Activated CD4-positive, alpha-beta T cell treated with anti-CD3 and anti-CD28 coated beads, Interleukin-2, amount 10 ng/mL, durations not matched to agents 24 days and 14 days (primary cell): ENCODE results near the gene SH2D3C. TPM values are rescaled to one million over a fixed set of nuclear protein-coding genes. Genes with fewer than 3 reads are reported as not detected.
A peak's percentile ranks its signal among the peaks of the same experiment; 100 is the strongest.

ENCODE experiments used
- DNase-seq: peaks from one replicate; pipeline ENCODE4 v3.0.0; 2022
- H3K27ac Mint-ChIP-seq: one replicate; pipeline ENCODE4 v1.8.0; 2022; ENCODE audit warnings: mild to moderate bottlenecking, mixed read lengths
- H3K27me3 Mint-ChIP-seq: one replicate; pipeline ENCODE4 v1.8.0; 2022; ENCODE audit warnings: mixed read lengths
- H3K36me3 Mint-ChIP-seq: one replicate; pipeline ENCODE4 v1.8.0; 2022; ENCODE audit warnings: low read depth, mild to moderate bottlenecking, mixed read lengths
- H3K4me1 Mint-ChIP-seq: one replicate; pipeline ENCODE4 v1.8.0; 2021; ENCODE audit warnings: mixed read lengths
- H3K4me3 Mint-ChIP-seq: one replicate; pipeline ENCODE4 v1.8.0; 2022; ENCODE audit warnings: mild to moderate bottlenecking, moderate library complexity, mixed read lengths
- H3K9me3 Mint-ChIP-seq: one replicate; pipeline ENCODE4 v1.8.0; 2021; ENCODE audit warnings: mixed read lengths
- intact Hi-C: fragments of 100-400 bp; cut with micrococcal nuclease; formaldehyde crosslinking; loops from one replicate; pipeline ENCODE4 v1.15.1; 2023
- total RNA-seq: library from RNA; stranded (reverse); gene quantifications from 2 replicates; pipeline ENCODE4 v1.2.3, GENCODE V29; 2022

Gene SH2D3C
- total RNA-seq, 1 donor from 2014 or later = 22.2 TPM

DNA sequence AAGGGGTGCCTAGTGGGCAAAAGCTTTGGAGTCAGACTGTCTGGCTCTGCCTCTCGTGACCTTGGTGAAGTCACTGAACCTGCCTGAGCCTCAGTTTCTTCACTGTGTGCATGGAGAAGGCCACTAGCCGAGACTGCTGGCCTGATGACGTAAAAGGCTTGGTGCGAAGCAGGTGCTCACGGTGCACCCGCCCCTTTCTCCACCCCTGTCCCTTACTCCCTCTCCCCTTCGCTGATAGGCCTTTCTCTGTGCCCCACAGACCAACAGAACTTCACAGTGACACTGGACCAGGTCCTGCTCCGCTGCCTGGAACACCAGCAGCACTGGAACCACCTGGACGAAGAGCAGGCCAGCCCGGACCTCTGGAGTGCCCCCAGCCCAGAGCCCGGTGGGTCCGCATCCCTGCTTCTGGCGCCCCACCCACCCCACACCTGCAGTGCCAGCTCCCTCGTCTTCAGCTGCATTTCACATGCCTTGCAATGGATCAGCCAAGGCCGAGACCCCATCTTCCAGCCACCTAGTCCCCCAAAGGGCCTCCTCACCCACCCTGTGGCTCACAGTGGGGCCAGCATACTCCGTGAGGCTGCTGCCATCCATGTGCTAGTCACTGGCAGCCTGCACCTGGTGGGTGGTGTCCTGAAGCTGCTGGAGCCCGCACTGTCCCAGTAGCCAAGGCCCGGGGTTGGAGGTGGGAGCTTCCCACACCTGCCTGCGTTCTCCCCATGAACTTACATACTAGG is 34.6 kb upstream of the SH2D3C start:
- Mint-ChIP-seq H3K27ac (no peak overlapping the region), H3K9me3 (no peaks in the 10 kb centered on the region), H3K4me3 (no peak overlapping the region), H3K4me1 (no peaks in the 10 kb centered on the region), H3K36me3 (peaks cover 40% of the 10 kb centered on the region), H3K27me3 (no peaks in the 10 kb centered on the region)
- intact Hi-C loops = no loop called here
- no peak for DNase-seq

DNA sequence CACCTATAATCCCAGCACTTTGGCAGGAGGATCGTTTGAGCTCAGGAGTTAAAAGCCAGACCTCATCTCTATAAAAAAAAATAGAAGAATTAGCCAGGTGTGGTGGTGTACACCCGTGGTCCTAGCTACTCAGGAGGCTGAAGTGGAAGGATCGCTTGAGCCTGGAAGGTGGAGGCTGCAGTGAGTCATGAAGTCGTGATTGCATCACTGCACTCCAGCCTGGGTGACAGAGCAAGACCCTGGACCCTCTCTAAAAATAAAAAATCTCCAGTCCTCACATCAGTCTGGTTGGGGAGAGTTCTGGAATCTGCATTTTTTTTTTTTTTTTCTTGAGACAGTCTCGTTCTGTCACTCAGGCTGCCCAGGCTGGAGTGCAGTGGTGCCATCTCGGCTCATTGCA is 33.5 kb upstream of the SH2D3C start:
- Mint-ChIP-seq H3K36me3 (peaks cover 45% of the 10 kb centered on the region), H3K9me3 (no peaks in the 10 kb centered on the region), H3K4me1 (peaks cover 1% of the 10 kb centered on the region), H3K4me3 (no peak overlapping the region), H3K27ac (no peak overlapping the region), H3K27me3 (no peaks in the 10 kb centered on the region)
- no peak for DNase-seq
- intact Hi-C loops = no loop called here

DNA sequence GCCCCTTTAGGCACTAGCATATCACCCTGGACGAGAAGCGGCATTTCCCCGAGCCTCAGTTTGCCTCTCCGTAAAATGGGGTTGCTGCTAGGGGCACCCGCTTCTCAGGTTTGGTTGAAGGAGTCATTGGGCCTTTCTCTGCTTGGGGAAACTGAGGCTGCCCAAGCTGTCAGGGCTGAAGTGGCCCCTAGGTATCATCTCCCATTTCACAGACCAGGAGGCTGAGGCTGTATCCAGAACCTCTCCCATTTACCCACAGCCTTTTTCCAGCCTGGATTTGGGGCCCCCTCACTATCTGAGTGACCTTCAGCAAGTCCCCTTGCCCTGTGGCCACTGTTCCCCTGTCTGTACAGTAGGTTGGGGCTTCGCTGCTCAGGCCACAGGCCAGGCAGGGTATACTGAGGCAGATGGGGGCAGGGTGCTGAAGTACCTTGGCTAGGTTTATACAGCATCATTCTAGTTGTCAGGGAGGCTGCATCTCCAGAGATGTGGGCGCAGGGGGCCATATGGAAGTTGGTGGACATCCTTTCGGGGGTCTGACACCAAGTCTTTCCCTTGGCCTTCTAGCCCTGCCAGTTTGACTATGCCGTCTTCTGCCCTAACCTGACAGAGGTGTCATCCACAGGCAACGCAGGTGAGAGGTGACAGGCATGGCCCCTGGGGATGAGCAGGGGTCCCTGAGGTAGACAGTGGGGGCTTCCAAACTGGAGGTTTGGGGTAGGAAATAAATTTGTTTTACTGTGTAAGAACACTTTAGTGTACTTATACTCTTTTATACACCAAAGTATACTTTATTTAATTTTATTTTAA is 32.1 kb upstream of the SH2D3C start:
- no peaks in the 10 kb centered on the region for H3K9me3 Mint-ChIP-seq
- H3K27me3 Mint-ChIP-seq = no peaks in the 10 kb centered on the region
- H3K4me1 Mint-ChIP-seq = peaks cover 1% of the 10 kb centered on the region
- H3K27ac Mint-ChIP-seq = no peak overlapping the region
- intact Hi-C loops = no loop called here
- peaks cover 54% of the 10 kb centered on the region for H3K36me3 Mint-ChIP-seq
- no peak for DNase-seq
- H3K4me3 Mint-ChIP-seq = no peak overlapping the region

DNA sequence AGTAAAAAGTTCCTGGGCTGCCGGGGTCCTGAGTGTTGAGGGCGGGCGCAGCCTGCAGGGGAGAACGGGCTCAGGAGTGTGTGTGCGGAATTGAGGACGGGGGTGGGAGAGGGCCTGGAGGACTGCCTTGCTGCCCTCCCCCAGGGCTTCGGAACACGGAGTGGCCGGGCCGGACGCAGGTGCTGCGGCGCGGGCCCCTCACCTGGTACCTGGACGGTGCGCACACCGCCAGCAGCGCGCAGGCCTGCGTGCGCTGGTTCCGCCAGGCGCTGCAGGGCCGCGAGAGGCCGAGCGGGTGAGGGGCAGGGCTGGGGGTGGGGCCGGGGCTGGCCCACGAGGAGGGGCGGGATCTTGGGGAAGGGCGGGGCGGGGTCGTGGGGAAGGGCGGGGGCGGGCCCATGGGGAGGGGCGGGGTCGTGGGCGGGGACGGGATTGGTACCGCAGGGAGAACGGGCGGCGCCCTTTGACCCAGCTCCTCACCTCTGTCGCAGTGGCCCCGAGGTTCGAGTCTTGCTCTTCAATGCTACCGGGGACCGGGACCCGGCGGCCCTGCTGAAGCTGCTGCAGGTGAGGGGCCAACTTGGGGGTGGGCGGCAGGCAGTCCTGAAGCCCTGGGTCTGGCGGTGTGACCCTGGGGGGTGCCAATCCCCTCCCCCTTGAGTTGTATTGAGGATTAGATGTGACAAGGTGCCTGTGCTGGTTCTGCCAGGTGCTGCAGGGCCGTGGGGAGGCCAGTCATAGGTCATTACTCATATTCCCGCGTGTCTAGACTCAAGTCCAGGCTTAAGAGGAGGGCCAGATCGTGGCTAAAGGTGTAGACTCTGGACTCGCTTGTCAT is 31.3 kb upstream of the SH2D3C start:
- Mint-ChIP-seq H3K27ac (no peak overlapping the region), H3K27me3 (no peaks in the 10 kb centered on the region)
- intact Hi-C loops = no loop called here

DNA sequence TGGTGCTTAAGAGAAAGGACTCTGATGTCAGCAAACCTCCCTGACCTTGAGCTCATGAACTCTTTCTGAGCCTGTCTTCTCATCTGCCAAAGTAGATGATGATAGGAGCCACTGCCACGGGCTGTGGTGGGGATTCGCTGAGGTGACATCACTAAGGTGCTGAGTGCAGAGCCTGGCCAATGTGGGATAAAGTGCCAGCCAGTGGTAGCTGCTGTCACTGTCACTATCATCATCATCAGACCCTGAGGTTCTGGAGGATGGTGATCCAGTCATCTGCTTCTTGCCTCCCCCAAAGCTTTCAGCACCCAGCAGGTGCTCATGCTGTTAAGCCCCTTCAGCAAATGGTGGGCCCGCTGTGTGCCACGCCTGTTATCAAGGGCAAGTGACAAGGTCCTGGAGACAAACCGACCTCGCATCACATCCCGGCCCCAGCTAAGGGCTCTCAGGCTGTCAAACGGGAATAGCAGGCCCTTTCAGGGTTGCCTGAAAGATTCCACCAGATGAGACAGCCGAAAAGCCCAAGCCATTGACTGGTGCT is 30.6 kb upstream of the SH2D3C start:
- no peak overlapping the region for H3K27ac Mint-ChIP-seq
- H3K36me3 Mint-ChIP-seq = peaks cover 51% of the 10 kb centered on the region
- H3K4me1 Mint-ChIP-seq = peaks cover 7% of the 10 kb centered on the region
- H3K27me3 Mint-ChIP-seq = no peaks in the 10 kb centered on the region
- intact Hi-C loops = no loop called here
- no peaks in the 10 kb centered on the region for H3K9me3 Mint-ChIP-seq
- H3K4me3 Mint-ChIP-seq = no peak overlapping the region
- DNase-seq = no peak

More for the DNA sequence above, 31.3 kb upstream of the SH2D3C start:
- Mint-ChIP-seq H3K4me3 (no peak overlapping the region), H3K36me3 (peaks cover 53% of the 10 kb centered on the region), H3K9me3 (no peaks in the 10 kb centered on the region), H3K4me1 (peaks cover 4% of the 10 kb centered on the region)
- DNase-seq = no peak

DNA sequence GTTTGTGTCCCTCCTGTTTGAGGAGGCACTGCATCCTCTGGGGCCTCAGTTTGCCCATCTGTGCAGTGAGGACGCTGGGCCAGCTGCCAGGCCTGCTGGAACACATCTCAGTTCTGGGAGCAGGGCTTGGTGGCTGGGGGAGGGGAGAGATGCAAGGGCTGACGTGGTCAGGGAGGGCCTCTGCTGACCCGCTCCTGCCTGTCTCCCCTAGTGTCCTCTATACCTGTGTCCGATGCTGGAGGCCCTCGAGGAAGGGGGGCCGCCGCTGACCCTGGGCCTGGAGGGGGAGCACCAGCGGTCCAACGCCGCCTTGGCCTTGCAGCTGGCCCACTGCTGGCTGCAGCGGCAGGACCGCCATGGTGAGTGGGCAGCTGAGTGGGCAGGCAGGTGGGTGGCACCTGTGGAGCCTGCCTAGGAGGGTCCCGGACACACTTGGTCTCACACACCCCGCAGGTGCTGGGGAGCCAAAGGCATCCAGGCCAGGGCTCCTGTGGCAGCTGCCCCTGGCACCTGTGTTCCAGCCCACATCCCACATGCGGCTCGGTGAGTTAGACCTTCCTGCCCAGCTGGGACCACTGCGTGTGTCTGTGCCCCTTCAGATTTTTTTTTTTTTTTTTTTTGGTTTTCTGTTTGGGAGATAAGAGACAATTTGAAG is 30.0 kb upstream of the SH2D3C start:
- Mint-ChIP-seq H3K9me3 (no peaks in the 10 kb centered on the region), H3K36me3 (peaks cover 47% of the 10 kb centered on the region), H3K27me3 (no peaks in the 10 kb centered on the region), H3K4me3 (no peak overlapping the region), H3K27ac (no peak overlapping the region), H3K4me1 (peaks cover 10% of the 10 kb centered on the region)
- DNase-seq = no peak
- intact Hi-C loops = no loop called here

DNA sequence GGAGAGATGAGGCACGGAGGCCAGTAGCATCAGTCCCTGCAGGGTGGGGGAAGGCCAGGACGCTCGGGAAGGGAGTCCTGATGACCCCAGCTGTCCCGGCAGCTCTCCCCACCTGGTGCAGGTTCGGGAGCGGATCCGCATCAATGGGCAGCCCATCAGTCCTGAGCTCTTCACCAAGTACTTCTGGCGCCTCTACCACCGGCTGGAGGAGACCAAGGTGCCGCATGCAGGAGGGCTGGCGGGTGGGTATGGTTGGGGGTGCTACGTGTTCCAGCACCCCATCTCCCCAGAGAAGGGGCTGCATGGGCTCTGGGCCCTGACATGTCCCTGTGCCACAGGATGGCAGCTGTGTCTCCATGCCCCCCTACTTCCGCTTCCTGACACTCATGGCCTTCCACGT is 28.4 kb upstream of the SH2D3C start:
- H3K36me3 Mint-ChIP-seq = peaks cover 47% of the 10 kb centered on the region
- H3K4me3 Mint-ChIP-seq = no peak overlapping the region
- no peaks in the 10 kb centered on the region for H3K9me3 Mint-ChIP-seq
- no peak for DNase-seq
- intact Hi-C loops = no loop called here
- no peaks in the 10 kb centered on the region for H3K27me3 Mint-ChIP-seq
- peak overlapping the region; percentile 45 for H3K27ac Mint-ChIP-seq
- H3K4me1 Mint-ChIP-seq = peaks cover 16% of the 10 kb centered on the region

DNA sequence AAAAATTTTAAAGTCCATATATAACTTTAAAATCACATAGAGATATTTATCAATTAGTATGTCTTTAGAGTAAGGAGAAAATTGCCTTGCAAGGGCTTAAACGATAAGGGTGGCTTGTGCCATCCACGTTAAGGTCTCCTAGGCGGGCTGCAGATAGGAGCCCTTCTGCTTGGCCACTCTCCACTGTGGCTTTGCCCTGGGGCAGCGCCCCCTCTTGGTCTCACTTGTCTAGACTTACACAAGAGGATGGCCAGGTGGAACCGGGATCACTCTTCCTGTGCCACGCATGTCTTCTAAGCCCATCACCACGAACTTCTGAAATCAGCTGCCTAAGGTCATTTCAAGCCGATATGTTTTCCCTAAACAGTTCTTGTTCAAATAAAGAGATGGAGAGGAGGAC is 27.2 kb upstream of the SH2D3C start:
- H3K9me3 Mint-ChIP-seq = no peaks in the 10 kb centered on the region
- no peak overlapping the region for H3K27ac Mint-ChIP-seq
- no peaks in the 10 kb centered on the region for H3K27me3 Mint-ChIP-seq
- peaks cover 41% of the 10 kb centered on the region for H3K36me3 Mint-ChIP-seq
- H3K4me3 Mint-ChIP-seq = no peak overlapping the region
- peaks cover 22% of the 10 kb centered on the region for H3K4me1 Mint-ChIP-seq
- intact Hi-C loops = no loop called here
- DNase-seq = peak; percentile 75

DNA sequence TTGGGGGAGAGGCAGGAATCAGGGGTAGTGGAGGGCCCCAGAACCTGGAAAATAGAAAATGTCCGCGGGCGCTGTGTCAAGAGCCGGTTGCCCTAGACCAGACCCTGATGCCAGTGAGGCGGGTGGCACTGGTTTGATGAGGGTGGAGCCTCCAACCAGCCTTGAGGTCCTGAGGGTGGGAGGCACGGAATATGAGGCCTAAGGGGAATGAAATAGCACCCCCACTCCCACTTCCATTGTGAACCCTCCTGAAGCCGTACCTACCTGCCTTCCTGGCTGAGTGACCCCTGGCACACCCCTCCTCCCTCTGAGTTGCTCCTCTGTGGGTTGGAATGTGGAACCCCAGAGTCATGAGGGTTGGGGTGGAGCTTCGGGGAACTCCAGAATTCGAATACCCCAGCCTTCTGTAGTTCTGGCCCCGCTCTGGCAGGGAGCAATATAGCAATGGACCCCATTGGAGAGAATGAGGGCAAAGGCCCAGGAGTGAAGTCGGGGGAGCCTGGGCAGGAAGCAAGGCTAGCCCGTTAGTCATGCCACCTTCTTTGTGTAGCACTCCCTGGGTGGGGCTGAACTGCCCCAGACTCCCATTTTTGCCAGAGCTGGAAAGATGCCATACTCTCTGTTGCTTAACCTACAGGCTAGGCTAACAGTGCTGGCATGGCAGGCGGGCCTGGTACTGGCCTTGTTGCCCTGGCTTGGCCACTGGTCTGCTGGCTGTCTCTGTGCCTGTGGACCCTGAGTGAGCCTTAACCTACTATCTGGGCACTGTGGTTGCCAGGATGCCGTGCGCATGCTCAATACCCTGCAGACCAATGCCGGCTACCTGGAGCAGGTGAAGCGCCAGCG is 25.3 kb upstream of the SH2D3C start:
- Mint-ChIP-seq H3K4me3 (peak overlapping the region; percentile 99), H3K4me1 (peaks cover 25% of the 10 kb centered on the region), H3K27ac (peak overlapping the region; percentile 97), H3K9me3 (no peaks in the 10 kb centered on the region), H3K36me3 (peaks cover 29% of the 10 kb centered on the region), H3K27me3 (no peaks in the 10 kb centered on the region)
- intact Hi-C loops = loop anchor here (2.0 kb wide), 1 partner anchor 33 kb away; no protein-coding TSS in a partner anchor
- peak; percentile 74 for DNase-seq

DNA sequence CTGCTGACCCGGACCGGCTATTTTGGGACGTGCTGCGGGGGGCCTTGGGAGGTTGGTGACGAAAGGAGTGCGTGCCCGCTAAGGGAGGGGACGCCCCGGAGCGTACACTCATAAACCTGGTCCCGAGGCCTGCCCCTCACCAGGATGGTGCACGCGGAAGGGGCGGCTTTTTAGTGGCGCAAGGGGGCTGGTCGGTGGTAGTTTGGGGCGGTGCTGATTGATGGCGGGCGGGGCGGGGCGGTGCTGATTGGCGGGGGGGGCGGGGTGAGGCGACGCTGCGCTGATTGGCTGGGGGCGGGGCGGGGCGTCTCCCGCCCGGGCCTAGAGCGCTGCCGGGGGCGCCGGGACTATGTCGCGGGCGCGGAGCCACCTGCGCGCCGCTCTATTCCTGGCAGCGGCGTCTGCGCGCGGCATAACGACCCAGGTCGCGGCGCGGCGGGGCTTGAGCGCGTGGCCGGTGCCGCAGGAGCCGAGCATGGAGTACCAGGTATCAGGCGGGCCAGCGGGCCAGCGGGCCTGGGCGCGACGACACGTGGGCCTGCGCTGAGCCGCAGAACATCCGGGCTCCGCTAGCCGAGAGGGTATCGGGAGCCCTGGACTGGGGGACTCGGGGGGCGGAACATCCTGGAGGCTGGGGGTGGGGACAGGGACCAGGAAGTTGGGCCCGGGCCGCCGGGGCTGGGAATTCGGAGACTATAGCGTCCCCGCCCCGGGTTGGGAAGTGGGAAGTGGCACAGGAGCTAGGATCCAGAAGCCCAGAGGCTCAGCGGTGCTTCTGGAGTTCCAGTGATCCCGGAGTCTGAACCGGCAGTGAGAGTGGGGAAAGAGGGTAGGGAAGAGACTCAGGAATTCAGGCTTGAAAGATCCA is 24.3 kb upstream of the SH2D3C start, which contains the start of gene FPGS:
Gene FPGS, plus strand, starts transcription at position 307 of the 868 bp plus-strand sequence. Its CDS starts 43 bp downstream, at position 350.
- Mint-ChIP-seq H3K27ac (peak within 1 kb of the TSS; percentile 97), H3K9me3 (no peaks in the 10 kb centered on the region), H3K27me3 (no peaks in the 10 kb centered on the region), H3K4me3 (peak within 1 kb of the TSS; percentile 99), H3K4me1 (peaks cover 25% of the 10 kb centered on the region), H3K36me3 (peaks cover 24% of the 10 kb centered on the region)
- intact Hi-C loops = loop anchor here (1.0 to 2.0 kb wide), 3 partner anchors 17 to 68 kb away; partner anchors contain the start of genes CDK9 and TOR2A
- DNase-seq = peak; percentile 94

DNA sequence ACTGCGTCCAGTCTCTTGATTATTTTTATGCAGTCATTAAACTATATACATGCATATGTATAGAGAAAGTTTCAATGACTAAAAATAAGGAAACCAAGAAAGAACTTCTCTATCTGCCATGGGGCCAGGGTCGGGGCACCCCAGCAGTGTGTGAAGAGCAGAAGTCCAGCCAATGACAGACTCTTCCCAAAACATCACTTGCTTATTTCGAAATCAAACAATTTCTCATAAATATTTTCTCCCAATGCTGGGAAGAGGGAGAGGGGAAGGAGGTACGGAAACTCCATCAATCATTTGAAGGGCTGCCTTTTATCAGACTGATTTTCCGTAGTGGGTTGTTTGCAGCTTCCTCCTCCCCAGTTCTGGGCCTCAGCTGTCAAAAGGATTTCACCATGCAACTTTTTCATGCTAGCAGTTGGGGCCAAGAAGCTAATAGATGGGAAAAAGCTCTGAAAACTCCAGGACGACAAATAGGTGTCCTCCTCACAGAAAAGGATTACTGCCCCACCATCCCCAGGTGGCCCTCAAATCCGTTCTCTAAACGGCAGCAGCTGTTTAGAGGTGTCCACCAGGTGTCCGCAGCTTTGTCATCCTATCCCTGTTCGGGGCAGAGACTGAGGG is 23.6 kb upstream of the SH2D3C start:
- intact Hi-C loops = loop anchor here (1.0 to 2.0 kb wide), 3 partner anchors 16 to 67 kb away; partner anchors contain the start of genes CDK9 and TOR2A
- H3K36me3 Mint-ChIP-seq = peaks cover 17% of the 10 kb centered on the region
- H3K4me3 Mint-ChIP-seq = peak overlapping the region; percentile 99
- no peaks in the 10 kb centered on the region for H3K9me3 Mint-ChIP-seq
- peak overlapping the region; percentile 73 for H3K27ac Mint-ChIP-seq
- H3K27me3 Mint-ChIP-seq = no peaks in the 10 kb centered on the region
- no peak for DNase-seq
- H3K4me1 Mint-ChIP-seq = peaks cover 31% of the 10 kb centered on the region
